ENCODE data around the gene CFAP92. TPM values are rescaled to one million over a fixed set of nuclear protein-coding genes. Genes with fewer than 3 reads are reported as not detected.

The CFAP92 gene
- total RNA-seq, 1 donor from 2014 or later = 2.0 TPM

DNA sequence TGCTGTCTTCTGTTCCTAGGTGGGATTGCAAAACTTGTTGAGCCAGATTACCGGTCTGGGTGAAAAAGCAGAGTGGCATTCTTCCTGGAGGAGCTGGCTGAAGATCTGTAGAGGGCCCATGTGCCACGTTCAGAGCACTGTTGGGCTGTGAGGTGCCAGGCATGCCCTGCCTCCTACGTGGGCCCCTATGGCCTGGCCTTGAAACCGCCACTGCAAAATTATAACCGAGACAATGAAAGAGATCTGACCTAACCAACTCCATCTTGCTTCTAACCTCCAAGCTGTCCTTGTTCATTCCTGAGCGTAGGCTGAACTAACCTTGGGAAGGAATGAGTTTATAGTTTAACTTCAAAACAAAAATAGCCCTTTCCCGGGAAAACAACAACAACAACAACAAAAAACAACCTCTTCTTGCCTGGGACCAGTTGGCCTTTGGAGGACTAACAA, 115.8 kb downstream of the CFAP92 start:
- H3K4me3 ChIP-seq = peak overlapping the region; percentile 94
- peaks cover 8% of the 10 kb centered on the region for H3K36me3 ChIP-seq
- ATAC-seq (no peak), DNase-seq (no peak)
- peaks cover 30% of the 10 kb centered on the region for H3K4me1 ChIP-seq
- no peaks in the 10 kb centered on the region for H3K27me3 ChIP-seq (ENCODE audit: low read depth)
- TF ChIP-seq, protein P1, sequence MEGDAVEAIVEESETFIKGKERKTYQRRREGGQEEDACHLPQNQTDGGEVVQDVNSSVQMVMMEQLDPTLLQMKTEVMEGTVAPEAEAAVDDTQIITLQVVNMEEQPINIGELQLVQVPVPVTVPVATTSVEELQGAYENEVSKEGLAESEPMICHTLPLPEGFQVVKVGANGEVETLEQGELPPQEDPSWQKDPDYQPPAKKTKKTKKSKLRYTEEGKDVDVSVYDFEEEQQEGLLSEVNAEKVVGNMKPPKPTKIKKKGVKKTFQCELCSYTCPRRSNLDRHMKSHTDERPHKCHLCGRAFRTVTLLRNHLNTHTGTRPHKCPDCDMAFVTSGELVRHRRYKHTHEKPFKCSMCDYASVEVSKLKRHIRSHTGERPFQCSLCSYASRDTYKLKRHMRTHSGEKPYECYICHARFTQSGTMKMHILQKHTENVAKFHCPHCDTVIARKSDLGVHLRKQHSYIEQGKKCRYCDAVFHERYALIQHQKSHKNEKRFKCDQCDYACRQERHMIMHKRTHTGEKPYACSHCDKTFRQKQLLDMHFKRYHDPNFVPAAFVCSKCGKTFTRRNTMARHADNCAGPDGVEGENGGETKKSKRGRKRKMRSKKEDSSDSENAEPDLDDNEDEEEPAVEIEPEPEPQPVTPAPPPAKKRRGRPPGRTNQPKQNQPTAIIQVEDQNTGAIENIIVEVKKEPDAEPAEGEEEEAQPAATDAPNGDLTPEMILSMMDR (IDR thresholded peaks at IDR 0.05) = no peak
- no peaks in the 10 kb centered on the region for H3K9me3 ChIP-seq
- H3K27ac ChIP-seq = peak overlapping the region; percentile 93
- intact Hi-C loops (cut with DNase I) = no loop called here

DNA sequence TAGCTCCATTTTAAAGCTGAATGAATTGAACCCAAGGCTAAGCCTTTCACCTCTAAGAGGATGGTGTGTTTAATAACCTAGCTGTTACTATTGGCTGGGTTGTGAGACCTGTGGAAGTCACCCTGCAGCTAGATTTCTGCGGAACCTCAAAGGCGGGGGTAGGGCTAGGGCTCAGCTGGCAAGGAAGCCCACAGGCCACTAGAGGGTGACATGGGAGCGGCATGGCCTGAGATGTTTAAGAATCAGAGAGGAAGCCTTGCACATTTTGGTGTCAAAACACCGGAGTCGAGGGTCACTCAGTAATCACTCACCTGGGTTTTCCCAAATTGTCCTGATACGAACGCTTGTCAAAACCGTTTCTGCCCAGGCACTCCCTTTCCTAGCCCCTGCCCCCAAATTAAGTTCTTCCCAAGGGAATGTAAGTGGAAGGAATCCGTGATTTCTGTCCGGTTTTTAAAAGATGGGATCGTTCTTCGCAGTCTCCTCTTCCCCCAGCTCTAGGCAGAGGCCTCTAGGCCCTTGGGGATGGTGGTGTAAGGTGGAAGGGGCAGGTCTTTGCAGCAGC, 118.2 kb downstream of the CFAP92 start:
- ATAC-seq = no peak
- Histone ChIP-seq H3K36me3 (no peaks in the 10 kb centered on the region), H3K4me3 (no peak overlapping the region), H3K4me1 (peaks cover 21% of the 10 kb centered on the region), H3K27me3 (ENCODE audit: low read depth) (no peaks in the 10 kb centered on the region), H3K9me3 (no peaks in the 10 kb centered on the region), H3K27ac (no peak overlapping the region)
- TF ChIP-seq, protein P1 (IDR thresholded peaks at IDR 0.05) = peak; percentile 44
- intact Hi-C loops (cut with DNase I) = no loop called here
- DNase-seq = peak; percentile 59

DNA sequence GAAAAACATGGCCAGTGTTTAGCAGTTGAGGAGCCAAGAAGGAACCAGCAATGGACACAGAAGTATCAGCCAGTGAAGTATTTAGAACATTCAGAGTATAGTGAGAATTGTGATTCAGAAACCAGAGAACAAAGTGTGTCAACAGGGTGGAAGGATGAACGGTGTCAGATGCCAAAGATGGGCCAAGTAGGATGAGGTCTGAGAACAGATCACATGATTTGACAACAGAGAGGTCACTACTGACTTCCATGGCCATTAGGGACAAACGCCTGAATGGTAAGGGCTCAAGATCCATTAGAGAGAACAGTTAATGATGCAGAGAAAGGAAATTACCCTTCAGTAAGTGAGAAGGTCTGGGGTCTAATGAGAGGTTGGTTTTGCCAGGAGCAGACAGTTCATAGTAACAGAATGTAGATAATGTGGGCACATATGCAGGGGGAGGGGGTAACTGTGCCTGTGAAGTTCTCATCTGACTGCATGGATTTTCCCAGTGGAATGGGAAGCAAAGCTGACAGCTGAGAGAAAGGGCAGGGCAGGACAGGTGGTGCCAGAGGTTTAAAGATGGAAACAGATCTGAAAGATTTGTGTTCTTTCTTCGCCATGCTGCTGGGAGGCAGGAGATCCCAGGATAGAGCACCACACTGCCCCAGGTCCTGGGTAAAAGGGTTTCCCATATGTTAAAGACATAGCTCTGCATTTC, 119.2 kb downstream of the CFAP92 start:
- intact Hi-C loops (cut with DNase I) = no loop called here
- peaks cover 12% of the 10 kb centered on the region for H3K4me1 ChIP-seq
- H3K4me3 ChIP-seq = no peak overlapping the region
- no peak for DNase-seq
- no peaks in the 10 kb centered on the region for H3K36me3 ChIP-seq
- H3K9me3 ChIP-seq = no peaks in the 10 kb centered on the region
- H3K27ac ChIP-seq = no peak overlapping the region
- no peak for ATAC-seq
- H3K27me3 ChIP-seq (ENCODE audit: low read depth) = no peaks in the 10 kb centered on the region
- TF ChIP-seq, protein P1 (IDR thresholded peaks at IDR 0.05) = no peak

DNA sequence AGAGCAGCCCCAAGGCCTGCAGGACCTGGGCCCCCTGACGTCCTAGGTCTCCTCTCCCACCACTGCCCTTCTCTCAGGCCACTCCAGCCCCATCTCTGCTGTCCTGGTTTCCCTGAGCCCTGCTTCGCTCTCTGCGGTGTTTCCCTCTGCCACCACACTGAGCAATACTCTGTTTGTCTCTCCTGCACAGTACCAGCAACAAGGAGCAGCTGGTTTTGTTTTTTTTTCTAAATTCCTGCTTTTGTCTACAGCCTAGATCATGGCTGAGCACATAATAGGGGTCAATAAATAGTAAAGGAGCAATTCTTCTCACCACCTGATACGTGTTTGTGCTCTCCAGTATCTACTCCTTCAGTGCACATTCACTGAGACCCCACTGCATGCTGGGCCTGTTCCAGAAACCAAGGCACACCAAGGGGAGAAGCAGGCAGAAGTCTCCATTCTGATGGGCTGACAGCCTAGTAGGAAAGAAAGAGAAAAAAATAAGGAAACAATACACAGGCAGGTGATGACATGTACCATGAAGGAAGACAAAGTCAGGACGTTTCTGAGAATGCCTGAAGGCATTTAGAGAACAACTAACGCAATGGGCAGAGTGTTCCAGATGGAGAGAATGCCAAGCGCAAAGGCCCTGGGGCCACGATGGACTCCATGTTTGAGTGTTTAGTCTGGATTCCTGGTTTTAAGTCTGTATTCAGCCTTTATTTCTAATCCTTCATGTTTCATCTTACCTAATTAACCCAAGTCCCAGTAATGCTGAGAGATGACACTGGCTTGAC, 120.4 kb downstream of the CFAP92 start:
- H3K4me1 ChIP-seq = peaks cover 10% of the 10 kb centered on the region
- H3K9me3 ChIP-seq = no peaks in the 10 kb centered on the region
- H3K27ac ChIP-seq = no peak overlapping the region
- no peaks in the 10 kb centered on the region for H3K27me3 ChIP-seq (ENCODE audit: low read depth)
- DNase-seq (no peak), ATAC-seq (no peak)
- intact Hi-C loops (cut with DNase I) = no loop called here
- no peak overlapping the region for H3K4me3 ChIP-seq
- TF ChIP-seq, protein P1 (IDR thresholded peaks at IDR 0.05) = no peak
- H3K36me3 ChIP-seq = no peaks in the 10 kb centered on the region

DNA sequence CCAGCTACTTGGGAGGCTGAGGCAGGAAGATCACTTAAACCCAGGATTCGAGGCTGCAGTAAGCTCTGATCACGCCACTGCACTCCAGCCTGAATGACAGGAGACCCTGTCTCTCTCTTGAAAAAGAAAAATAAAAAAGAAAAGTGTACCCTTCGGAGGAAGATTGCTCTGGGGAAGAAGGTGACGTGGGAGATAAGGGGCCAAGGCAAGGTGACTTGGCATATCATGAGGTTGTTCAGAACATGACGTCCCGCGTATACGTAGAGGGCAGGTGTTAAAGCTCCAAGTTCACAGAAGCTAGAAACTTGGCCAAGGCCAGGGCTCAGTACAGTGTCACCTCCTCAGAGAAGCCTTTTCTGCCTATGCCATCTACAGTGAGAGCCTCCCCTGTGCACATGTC, 121.1 kb downstream of the CFAP92 start:
- Histone ChIP-seq H3K9me3 (no peaks in the 10 kb centered on the region), H3K4me3 (no peak overlapping the region), H3K27ac (no peak overlapping the region), H3K36me3 (no peaks in the 10 kb centered on the region), H3K4me1 (peaks cover 3% of the 10 kb centered on the region), H3K27me3 (ENCODE audit: low read depth) (no peaks in the 10 kb centered on the region)
- TF ChIP-seq, protein P1 (IDR thresholded peaks at IDR 0.05) = no peak
- intact Hi-C loops (cut with DNase I) = no loop called here
- ATAC-seq (no peak), DNase-seq (no peak)

All from lower lobe of right lung (tissue), 2 donors.